HAP-1 (cell line): ENCODE measurements around the gene JARID2.

Experiments
- DNase-seq, 2 experiments: peaks; one replicate each; pipeline ENCODE4 v3.0.0-alpha.2; 2016 to 2020; ENCODE audit warnings: low spot score in 2 of 2
- H3K27me3 ChIP-seq: fragments of 250-450 bp; sonication (Bioruptor Pico); 2 replicates; pipeline ENCODE4 v1.5.1; 2020; ENCODE audit warnings: low read depth, mild to moderate bottlenecking, moderate library complexity
- H3K36me3 ChIP-seq: fragments of 250-450 bp; sonication (Bioruptor Pico); replicated peaks from 2 replicates; pipeline ENCODE4 v1.5.1; 2020; ENCODE audit warnings: mild to moderate bottlenecking
- H3K4me1 ChIP-seq: fragments of 250-450 bp; sonication (Bioruptor Pico); 2 replicates; pipeline ENCODE4 v1.5.1; 2020; ENCODE audit warnings: mild to moderate bottlenecking
- H3K4me3 ChIP-seq: fragments of 250-450 bp; sonication (Bioruptor Pico); 2 replicates; pipeline ENCODE4 v1.5.1; 2020; ENCODE audit warnings: mild to moderate bottlenecking, moderate library complexity
- H3K9me3 ChIP-seq: fragments of 250-450 bp; sonication (Bioruptor Pico); 2 replicates; pipeline ENCODE4 v1.5.1; 2020; ENCODE audit warnings: mild to moderate bottlenecking, moderate library complexity
- in situ Hi-C: fragments of 300-500 bp; cut with MboI; formaldehyde crosslinking; loops from 3 replicates; pipeline ENCODE4 v1.14.3; 2020; ENCODE audit warnings: low sequenced_read_pairs, inconsistent platforms, mixed read lengths

Gene JARID2

GRCh38 chr6:15436451-15436850, 190.6 kb downstream of the JARID2 start:
- DNase-seq, result no peak
- Histone ChIP-seq H3K9me3 (no peaks in the 10 kb centered on the region), H3K4me3 (no peak overlapping the region), H3K4me1 (peaks cover 13% of the 10 kb centered on the region), H3K36me3 (no peaks in the 10 kb centered on the region), H3K27me3 (no peaks in the 10 kb centered on the region)
- in situ Hi-C loops, result no loop called here

- no peak overlapping the region for H3K4me3 ChIP-seq
- H3K27me3 ChIP-seq, result no peaks in the 10 kb centered on the region
- no peak for DNase-seq
- in situ Hi-C loops, result no loop called here
- H3K9me3 ChIP-seq, result no peaks in the 10 kb centered on the region
- peaks cover 9% of the 10 kb centered on the region for H3K4me1 ChIP-seq
- no peaks in the 10 kb centered on the region for H3K36me3 ChIP-seq
These were observed 191.3 kb downstream of the JARID2 start for GRCh38 chr6:15437090-15437635.

- Histone ChIP-seq H3K36me3 (no peaks in the 10 kb centered on the region), H3K9me3 (no peaks in the 10 kb centered on the region), H3K4me1 (peaks cover 2% of the 10 kb centered on the region; the same call in 1 of the 2 replicates), H3K27me3 (no peaks in the 10 kb centered on the region), H3K4me3 (no peak overlapping the region)
- DNase-seq, result no peak
- in situ Hi-C loops, result no loop called here
These were observed 193.6 kb downstream of the JARID2 start for GRCh38 chr6:15439410-15440025.

- H3K4me1 ChIP-seq, result peaks cover 2% of the 10 kb centered on the region; the same call in 1 of the 2 replicates
- no peaks in the 10 kb centered on the region for H3K27me3 ChIP-seq
- no peaks in the 10 kb centered on the region for H3K9me3 ChIP-seq
- H3K36me3 ChIP-seq, result no peaks in the 10 kb centered on the region
- in situ Hi-C loops, result no loop called here
- DNase-seq, result no peak
- H3K4me3 ChIP-seq, result no peak overlapping the region
These were observed 194.2 kb downstream of the JARID2 start for GRCh38 chr6:15440040-15440439.

GRCh38 chr6:15441215-15441868, 195.5 kb downstream of the JARID2 start:
- no peaks in the 10 kb centered on the region for H3K9me3 ChIP-seq
- DNase-seq, result peak; percentile 55 to 60
- H3K27me3 ChIP-seq, result no peaks in the 10 kb centered on the region
- H3K36me3 ChIP-seq, result no peaks in the 10 kb centered on the region
- H3K4me3 ChIP-seq, result no peak overlapping the region
- in situ Hi-C loops, result no loop called here
- H3K4me1 ChIP-seq, result peaks cover 2% of the 10 kb centered on the region; the same call in 1 of the 2 replicates

GRCh38 chr6:15441981-15442380, 196.1 kb downstream of the JARID2 start:
- Histone ChIP-seq H3K4me1 (peaks cover 2% of the 10 kb centered on the region; the same call in 1 of the 2 replicates), H3K9me3 (no peaks in the 10 kb centered on the region), H3K27me3 (no peaks in the 10 kb centered on the region), H3K36me3 (no peaks in the 10 kb centered on the region), H3K4me3 (no peak overlapping the region)
- in situ Hi-C loops, result no loop called here
- no peak for DNase-seq

- no peak for DNase-seq
These were observed 196.6 kb downstream of the JARID2 start for GRCh38 chr6:15442467-15442866.

GRCh38 chr6:15443119-15443830, 197.4 kb downstream of the JARID2 start:
- Histone ChIP-seq H3K27me3 (no peaks in the 10 kb centered on the region), H3K9me3 (no peaks in the 10 kb centered on the region), H3K4me3 (no peak overlapping the region), H3K36me3 (no peaks in the 10 kb centered on the region), H3K4me1 (peaks cover 10% of the 10 kb centered on the region)
- no peak for DNase-seq
- in situ Hi-C loops, result no loop called here

More at GRCh38 chr6:15442467-15442866, 196.6 kb downstream of the JARID2 start:
- in situ Hi-C loops, result no loop called here
- no peaks in the 10 kb centered on the region for H3K36me3 ChIP-seq
- H3K9me3 ChIP-seq, result no peaks in the 10 kb centered on the region
- no peak overlapping the region for H3K4me3 ChIP-seq
- H3K4me1 ChIP-seq, result peaks cover 2% of the 10 kb centered on the region; the same call in 1 of the 2 replicates
- H3K27me3 ChIP-seq, result no peaks in the 10 kb centered on the region

- in situ Hi-C loops, result no loop called here
- peaks cover 10% of the 10 kb centered on the region for H3K4me1 ChIP-seq
These were observed 198.3 kb downstream of the JARID2 start for GRCh38 chr6:15444081-15444731.

GRCh38 chr6:15444881-15445280, 199.0 kb downstream of the JARID2 start:
- in situ Hi-C loops, result no loop called here
- H3K4me3 ChIP-seq, result no peak overlapping the region
- peaks cover 10% of the 10 kb centered on the region for H3K4me1 ChIP-seq
- no peak for DNase-seq
- no peaks in the 10 kb centered on the region for H3K9me3 ChIP-seq
- H3K36me3 ChIP-seq, result no peaks in the 10 kb centered on the region
- no peaks in the 10 kb centered on the region for H3K27me3 ChIP-seq

More at GRCh38 chr6:15444081-15444731, 198.3 kb downstream of the JARID2 start:
- no peak for DNase-seq
- no peak overlapping the region for H3K4me3 ChIP-seq
- H3K27me3 ChIP-seq, result no peaks in the 10 kb centered on the region
- no peaks in the 10 kb centered on the region for H3K9me3 ChIP-seq
- no peaks in the 10 kb centered on the region for H3K36me3 ChIP-seq

GRCh38 chr6:15447546-15448267, 201.8 kb downstream of the JARID2 start:
- peaks cover 10% of the 10 kb centered on the region for H3K4me1 ChIP-seq
- H3K4me3 ChIP-seq, result no peak overlapping the region
- in situ Hi-C loops, result no loop called here
- no peaks in the 10 kb centered on the region for H3K27me3 ChIP-seq
- no peaks in the 10 kb centered on the region for H3K9me3 ChIP-seq
- peak; percentile 71 to 85 for DNase-seq
- no peaks in the 10 kb centered on the region for H3K36me3 ChIP-seq

GRCh38 chr6:15449011-15449410, 203.1 kb downstream of the JARID2 start:
- in situ Hi-C loops, result no loop called here

GRCh38 chr6:15451738-15452137, 205.9 kb downstream of the JARID2 start:
- DNase-seq, result no peak
- in situ Hi-C loops, result no loop called here
- peaks cover 10% of the 10 kb centered on the region for H3K4me1 ChIP-seq

More at GRCh38 chr6:15449011-15449410, 203.1 kb downstream of the JARID2 start:
- H3K4me3 ChIP-seq, result no peak overlapping the region
- H3K9me3 ChIP-seq, result no peaks in the 10 kb centered on the region
- H3K27me3 ChIP-seq, result no peaks in the 10 kb centered on the region
- peaks cover 10% of the 10 kb centered on the region for H3K4me1 ChIP-seq
- no peaks in the 10 kb centered on the region for H3K36me3 ChIP-seq
- no peak for DNase-seq

More at GRCh38 chr6:15451738-15452137, 205.9 kb downstream of the JARID2 start:
- Histone ChIP-seq H3K4me3 (no peak overlapping the region), H3K9me3 (no peaks in the 10 kb centered on the region), H3K27me3 (no peaks in the 10 kb centered on the region), H3K36me3 (no peaks in the 10 kb centered on the region)
